Fibroblast of skin of right quadriceps (primary cell): ENCODE data around the gene ZFYVE9.

Source experiments
- DNase-seq: peaks from one replicate; pipeline ENCODE4 v3.0.0-alpha.2; 2013

The ZFYVE9 gene

GRCh38 chr1:52249831-52250230 lies 107.9 kb downstream of the ZFYVE9 start:
- DNase-seq, result no peak

- DNase-seq, result no peak
These were observed 111.5 kb downstream of the ZFYVE9 start for GRCh38 chr1:52253421-52253820.

GRCh38 chr1:52259886-52260285 lies 118.0 kb downstream of the ZFYVE9 start:
- no peak for DNase-seq

- DNase-seq, result no peak
These were observed 121.4 kb downstream of the ZFYVE9 start for GRCh38 chr1:52263153-52263910.

- no peak for DNase-seq
These were observed 122.7 kb downstream of the ZFYVE9 start for GRCh38 chr1:52264530-52265115.

- DNase-seq, result no peak
These were observed 124.6 kb downstream of the ZFYVE9 start for GRCh38 chr1:52266507-52266906.

GRCh38 chr1:52268372-52268771 lies 126.5 kb downstream of the ZFYVE9 start:
- no peak for DNase-seq

- DNase-seq, result peak; percentile 37
These were observed 139.6 kb downstream of the ZFYVE9 start for GRCh38 chr1:52281518-52281917.

GRCh38 chr1:52288286-52288685 lies 146.4 kb downstream of the ZFYVE9 start:
- DNase-seq, result peak; percentile 67

GRCh38 chr1:52294580-52294979 lies 152.7 kb downstream of the ZFYVE9 start:
- no peak for DNase-seq

GRCh38 chr1:52296345-52296744 lies 154.5 kb downstream of the ZFYVE9 start:
- peak; percentile 62 for DNase-seq

- DNase-seq, result no peak
These were observed 163.7 kb downstream of the ZFYVE9 start for GRCh38 chr1:52305417-52306226.

- no peak for DNase-seq
These were observed 164.5 kb downstream of the ZFYVE9 start for GRCh38 chr1:52306227-52307006.

- DNase-seq, result no peak
These were observed 179.2 kb downstream of the ZFYVE9 start for GRCh38 chr1:52321061-52321460.

- DNase-seq, result no peak
These were observed 181.8 kb downstream of the ZFYVE9 start for GRCh38 chr1:52323731-52324130.

- no peak for DNase-seq
These were observed 183.9 kb downstream of the ZFYVE9 start for GRCh38 chr1:52325786-52326185.

- DNase-seq, result no peak
These were observed 186.7 kb downstream of the ZFYVE9 start for GRCh38 chr1:52328615-52329014.

GRCh38 chr1:52332411-52332810 lies 190.5 kb downstream of the ZFYVE9 start:
- no peak for DNase-seq

GRCh38 chr1:52334906-52335528 lies 193.1 kb downstream of the ZFYVE9 start:
- no peak for DNase-seq

- no peak for DNase-seq
These were observed 195.6 kb downstream of the ZFYVE9 start for GRCh38 chr1:52337439-52337838.

GRCh38 chr1:52341655-52342260 lies 199.9 kb downstream of the ZFYVE9 start:
- no peak for DNase-seq

GRCh38 chr1:52343979-52344378 lies 202.1 kb downstream of the ZFYVE9 start:
- no peak for DNase-seq
